CD4-positive, alpha-beta T cell treated with Interleukin-4 for 4 hours (primary cell): ENCODE data around the gene NRP1.

ENCODE experiments used
- DNase-seq: peaks from one replicate; pipeline ENCODE4 v3.0.0-alpha.2; 2020

Gene NRP1

DNA sequence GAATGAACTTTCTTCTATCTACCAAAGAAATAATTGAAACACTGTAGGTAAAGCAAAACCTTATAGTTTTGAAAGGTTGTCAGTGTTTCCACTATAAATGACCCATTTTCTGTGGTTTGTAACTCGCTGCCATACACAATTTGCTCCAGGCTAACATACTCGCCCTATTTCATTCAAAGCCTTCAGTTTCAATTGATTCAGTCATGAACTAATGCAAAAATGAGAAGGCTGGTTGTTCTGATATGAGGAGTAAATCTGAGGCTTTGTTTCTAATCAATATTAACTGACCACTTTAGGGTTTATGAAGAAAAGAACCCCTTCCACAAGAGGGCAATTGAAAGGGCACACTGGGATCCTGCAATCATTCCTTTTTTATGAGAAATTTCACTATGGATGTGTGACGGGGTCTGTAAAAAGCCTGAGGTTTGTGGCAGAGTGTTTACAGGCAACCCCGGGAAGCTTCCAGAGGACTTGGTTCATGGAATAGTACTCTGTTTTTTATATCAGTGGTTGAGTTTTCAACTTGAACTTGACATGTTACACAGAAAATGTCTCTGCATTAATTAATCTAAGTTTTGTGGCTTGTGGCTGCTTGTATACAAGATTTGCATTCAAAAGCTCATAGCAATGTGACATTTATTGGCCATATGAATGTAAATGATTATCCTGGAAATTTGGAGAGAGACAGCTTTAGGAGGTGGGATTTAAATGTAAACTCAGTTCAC lies 133.2 kb downstream of the NRP1 start:
- no peak for DNase-seq

DNA sequence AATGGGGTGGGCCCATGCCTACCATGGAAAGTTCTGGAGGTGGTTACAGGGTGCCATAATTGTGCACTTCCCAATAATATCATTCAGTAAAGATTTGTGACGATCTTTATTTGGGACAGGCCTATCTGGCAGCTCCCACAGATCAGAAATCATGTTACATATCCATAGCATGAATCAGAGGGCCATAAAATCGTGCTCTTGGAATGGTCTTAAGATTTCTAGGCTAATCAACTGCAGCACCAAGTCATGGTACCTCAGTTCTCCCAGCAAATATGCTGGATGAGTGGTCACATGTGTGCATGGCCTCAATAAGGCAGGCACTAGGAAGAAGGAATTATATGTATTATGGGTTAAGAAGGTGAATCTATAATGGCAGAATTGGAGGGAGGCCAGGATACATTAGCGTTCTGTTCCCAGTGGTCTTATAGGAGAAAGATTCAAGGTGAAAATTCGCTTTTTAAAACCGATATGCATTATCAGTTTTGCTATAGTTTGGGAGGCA lies 134.7 kb downstream of the NRP1 start:
- no peak for DNase-seq

DNA sequence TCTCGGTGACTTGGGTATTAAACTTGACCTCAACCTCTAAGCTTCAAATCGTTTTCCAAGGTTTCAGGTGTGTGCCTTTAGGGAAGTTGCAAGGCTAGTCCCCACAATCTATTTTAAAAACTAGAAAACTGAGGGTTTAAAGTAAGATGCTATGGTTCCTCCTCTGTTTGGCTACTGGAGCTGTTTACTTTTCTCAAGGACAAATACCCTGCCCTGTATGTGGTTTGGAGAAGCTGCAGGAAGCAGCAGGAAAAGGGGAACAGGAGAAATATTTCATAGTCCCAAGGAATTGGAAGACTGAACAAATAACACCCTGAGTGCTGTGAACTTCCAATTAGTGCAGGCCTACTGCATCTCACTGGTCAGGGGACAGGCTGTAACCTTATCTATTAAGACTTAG lies 135.9 kb downstream of the NRP1 start:
- no peak for DNase-seq

DNA sequence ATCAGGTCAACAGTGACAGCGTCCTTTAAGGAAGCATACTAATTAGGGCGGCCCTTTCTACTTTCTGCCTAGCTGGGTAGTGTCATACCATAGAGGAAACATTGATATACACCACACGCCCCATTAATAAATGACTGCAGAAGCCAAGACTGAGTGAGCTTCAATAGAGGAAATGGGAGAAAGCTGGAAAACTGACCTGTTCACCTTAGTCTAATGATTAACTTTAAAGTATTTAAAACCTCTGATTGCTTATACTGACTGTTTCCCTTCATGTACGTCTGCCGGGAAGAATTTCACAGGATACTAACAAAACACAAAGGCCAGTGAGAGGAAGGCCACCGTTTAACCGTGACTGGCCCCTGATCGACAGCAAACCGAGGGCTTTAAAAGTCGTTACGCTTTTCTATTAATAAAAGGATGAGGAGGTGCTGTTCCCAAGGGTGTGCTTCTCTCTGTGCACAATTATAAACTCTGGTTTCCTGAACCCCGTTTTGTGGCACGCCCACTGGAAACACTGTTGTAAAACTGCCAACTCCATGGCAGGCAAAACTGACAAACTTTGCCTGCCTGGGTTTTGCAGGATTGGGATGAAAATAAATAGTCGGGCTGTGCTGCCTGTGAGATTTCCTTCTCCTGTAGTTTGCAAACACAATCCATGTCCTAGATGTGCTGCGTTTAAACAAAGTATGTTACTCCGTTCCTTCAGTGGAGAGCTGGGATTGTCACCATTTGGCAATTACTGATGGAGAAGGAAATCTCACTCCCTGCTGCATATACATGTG lies 137.6 kb downstream of the NRP1 start:
- no peak for DNase-seq

DNA sequence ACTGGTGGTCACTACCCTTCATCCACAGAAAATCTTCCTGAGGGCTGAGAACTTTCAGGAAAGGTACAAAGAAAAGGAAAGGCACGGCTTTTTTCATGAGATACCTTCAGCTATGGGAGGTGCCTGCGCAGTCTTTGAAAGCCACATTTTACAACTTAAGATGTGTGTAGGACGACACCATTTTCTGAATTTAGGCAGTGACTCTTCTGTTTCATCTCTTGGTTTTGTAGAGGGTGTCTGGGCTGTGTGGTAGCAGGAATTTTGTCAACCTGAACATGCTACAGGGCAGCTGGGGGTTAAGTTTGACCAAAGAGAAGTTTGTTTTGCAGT lies 138.1 kb downstream of the NRP1 start:
- DNase-seq: no peak

DNA sequence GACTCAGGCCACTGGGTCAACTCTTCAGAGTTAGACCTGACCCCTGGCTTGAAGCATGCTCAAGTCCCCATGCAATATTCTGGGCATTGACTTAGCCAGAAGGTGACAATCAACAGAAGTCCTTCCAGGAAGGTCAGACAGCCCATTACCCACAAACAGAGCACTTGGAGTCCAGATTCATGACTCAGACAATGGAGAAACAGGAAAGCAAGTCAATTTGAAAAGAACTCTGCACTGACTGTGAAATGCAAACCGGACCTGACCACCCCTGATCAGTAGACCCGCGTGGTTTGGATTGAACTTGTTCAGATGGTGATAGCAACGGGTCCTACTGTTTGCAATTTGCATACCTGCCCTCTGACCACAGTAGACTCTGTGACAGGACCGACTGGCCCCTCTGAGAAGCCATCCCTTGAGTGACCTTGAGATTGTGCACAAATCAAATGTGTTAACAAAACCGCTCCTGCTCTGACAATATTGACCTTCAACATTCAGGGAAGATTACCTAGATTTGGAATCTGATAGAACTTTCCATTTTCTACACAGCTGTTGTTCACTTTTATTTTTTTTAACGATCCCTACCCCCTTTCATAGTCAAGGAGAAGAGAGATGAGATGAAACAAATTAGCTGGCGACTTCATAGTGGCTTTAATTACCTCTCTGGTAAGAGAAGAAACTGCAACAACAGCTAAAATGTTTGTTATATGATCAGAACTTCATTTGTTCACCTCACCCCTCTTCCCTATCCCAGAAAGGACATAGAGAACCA lies 138.7 kb downstream of the NRP1 start:
- no peak for DNase-seq

DNA sequence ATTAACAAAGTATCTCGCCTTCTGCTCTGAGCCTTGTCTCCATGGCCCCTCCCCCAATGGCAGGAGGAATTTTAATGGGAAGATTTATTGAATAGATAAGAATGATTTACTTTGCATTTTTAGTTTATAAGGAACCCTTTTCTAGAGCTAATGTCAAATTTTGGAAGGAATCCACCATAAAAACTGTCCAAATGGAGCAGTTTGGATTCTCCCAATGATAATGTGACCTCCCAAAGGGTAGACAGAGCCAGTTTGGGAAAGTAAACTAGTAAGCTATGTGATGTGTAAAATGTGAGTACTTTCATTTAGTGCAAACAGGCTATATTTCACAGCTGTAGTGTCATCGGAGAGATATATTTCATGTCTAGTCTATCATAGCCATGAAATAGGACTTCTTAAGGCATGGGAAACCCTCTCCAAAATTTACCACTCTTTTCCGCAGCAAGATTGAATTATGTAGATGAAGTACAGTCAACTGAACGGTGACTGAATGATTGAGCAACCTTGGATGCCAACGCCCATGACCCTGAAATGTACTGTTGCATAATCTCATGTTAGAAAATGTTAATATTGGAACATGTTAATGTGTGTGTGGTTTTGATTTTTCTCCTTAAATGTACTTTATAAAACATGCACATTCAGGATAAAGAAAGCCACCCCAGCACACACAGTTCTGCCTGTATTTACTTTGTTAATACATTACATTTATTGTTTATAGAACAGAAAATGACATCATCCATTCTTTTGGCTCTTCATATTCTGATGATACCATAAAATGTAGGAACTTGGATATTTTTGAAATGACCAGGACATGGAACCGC lies 140.6 kb downstream of the NRP1 start:
- no peak for DNase-seq

DNA sequence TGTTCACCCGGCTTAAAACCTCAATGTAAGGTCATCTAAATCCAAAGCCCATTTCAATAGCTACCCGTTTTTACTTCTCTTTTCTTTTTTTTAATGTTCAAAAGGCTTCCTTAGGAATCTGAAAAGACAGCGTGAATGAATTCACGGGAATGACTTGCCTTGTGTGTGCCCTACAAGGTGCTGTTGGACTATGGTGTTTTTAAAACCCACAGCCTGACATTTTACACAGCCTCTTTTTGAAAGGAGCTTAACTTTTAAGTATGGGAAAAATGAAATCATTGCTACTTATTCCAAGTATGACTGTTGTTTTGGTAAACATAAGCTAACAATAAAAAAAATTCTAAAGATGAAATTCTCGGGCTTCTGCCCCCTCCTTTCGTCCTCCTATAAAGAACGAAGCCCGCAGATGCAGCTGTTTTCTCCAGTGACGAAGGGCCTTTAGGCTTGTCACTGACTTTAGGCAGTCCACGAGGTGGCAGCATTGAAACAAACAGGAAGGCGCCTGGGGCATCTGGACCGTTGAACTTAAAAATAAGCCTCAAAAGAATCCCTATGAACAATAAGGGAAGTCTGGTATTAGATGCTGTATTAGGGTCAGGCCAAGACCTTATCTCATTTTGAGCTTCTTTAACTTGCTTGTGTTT lies 141.3 kb downstream of the NRP1 start:
- peak; percentile 71 for DNase-seq

DNA sequence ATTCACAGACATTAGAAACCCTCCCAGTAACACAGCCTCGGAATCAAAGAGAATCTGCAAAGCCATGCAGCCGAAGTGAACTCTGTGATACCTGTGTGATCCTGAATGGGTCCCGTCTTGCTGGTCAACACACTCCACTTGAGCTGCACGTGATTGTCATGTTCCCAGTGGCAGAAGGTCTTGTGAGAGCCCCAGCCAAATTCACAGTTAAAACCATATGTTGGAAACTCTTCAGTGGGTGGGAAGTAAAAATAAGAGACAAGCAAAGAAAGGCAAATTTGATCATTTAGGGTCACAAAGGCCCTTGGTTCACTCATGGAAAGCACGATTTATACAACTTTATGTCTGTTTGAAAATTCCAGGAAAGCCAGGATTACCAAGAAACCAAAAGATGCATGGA lies 142.3 kb downstream of the NRP1 start:
- DNase-seq: no peak

DNA sequence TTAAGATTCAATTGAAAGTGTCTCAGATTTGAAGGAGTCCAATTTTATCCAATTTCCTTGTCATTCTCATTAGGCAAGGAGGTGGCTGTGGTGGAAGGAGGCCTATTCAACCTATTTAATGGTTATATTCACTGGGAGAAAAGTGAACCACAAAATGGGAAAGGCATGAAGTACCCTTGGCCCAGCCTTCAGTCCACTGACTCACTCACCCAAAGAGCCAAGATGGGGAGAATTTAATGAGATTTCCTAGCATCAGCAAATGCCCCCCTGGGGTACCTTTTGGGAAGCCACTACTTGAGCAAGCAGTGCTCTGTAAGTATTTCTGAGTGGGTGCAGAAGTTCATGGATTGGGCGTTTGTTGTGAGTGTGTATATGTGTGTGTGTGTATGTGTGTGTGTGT lies 144.1 kb downstream of the NRP1 start:
- DNase-seq: no peak

DNA sequence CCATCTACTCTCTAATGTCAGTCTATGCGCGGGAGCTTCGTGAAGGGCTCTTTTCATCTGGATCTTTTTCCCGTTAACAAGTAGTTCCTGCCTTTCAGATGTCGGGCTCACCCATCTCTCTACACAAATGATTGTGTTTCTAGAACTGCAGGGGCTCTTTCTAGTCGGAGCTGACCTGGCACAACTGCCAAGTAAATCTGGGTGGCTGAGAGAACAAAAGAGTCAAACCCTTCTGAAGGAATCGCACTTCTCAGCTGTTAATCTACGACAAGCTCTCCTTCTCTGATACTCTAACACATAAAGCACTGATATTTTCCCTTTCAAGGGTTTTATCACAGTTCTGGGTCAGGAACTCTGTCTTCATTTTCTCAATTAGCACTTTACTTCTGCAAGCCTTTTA lies 144.7 kb downstream of the NRP1 start:
- DNase-seq: no peak

DNA sequence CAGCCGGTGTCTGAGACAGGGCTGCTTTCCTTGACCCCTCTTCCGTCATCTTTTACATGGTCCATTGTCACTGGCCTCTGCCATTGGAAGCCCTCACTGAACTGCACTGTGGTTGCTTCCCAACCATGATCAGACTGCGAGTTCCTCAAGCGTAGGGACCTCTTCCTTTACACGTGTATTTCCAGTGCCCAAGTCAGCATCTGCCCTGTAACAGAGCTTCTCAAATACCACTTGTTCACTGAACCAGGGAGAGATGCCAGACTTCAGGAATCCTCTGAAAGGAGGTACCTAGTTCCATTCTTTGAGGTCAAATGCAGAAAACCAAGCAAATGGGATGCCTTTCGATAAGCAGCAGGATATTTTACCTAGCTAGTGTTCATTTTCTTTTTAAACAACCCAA lies 145.1 kb downstream of the NRP1 start:
- DNase-seq: no peak

DNA sequence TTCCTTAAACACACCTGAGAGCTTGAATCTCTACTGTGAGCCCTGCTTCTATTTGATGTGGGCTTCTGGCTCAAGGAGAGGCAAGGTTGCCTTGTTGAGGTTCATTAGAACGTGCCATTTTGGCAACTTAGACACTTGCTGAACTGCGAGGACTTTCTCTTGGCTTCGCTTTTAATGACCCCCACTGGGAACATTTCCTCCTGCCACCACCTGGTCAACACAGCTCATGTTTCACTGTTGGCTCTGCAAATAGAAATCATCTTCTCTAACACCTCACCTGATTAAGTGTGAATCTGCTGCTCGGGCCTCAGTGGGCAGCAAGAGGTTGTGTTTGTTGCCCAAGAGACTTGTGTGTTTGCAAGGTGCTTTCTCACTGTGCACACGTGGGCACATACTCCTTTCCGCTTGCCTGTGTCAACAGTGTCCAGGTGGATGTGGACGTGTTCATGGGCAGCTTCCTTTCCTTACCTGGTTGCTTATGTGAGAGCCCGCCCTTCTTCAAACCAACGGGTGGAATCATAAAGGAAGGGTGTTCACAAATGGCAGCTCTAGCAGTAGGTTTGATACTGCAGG lies 147.0 kb downstream of the NRP1 start:
- no peak for DNase-seq

DNA sequence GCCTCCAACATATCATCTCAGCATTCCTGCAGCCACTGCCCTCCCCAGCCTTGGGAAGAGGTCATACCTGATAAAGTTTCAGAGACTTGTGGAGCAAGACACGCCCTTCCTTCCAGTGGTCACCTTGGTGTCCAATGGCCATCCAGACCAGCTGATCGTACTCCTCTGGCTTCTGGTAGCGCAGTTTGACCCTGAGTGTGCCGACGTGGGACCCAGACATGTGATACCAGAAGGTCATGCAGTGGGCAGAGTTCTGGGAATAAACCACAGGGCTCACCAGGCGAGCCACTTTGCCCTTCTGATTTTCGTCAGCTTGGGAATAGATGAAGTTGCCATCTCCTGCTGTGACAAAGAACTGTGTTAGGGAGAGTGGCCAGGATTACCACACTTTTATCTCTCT lies 148.3 kb downstream of the NRP1 start:
- no peak for DNase-seq

DNA sequence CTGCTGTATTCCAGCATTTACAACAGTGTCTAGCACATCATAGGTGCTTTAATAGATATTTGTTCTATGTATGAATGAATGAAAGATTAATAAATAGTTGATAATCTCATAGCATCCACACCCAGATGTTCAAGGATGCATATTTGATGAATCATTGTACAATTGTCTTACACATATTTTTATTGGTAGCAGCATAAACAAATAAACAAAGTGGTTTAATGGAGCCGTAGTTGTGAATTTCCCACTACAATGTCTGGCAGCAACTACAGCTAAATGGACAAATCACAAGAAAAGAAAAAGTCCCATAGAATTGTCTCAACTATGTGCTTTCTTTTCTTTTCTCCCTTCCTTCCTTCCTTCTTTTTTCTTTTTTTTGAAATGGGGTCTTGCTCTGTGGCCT lies 150.8 kb downstream of the NRP1 start:
- no peak for DNase-seq

DNA sequence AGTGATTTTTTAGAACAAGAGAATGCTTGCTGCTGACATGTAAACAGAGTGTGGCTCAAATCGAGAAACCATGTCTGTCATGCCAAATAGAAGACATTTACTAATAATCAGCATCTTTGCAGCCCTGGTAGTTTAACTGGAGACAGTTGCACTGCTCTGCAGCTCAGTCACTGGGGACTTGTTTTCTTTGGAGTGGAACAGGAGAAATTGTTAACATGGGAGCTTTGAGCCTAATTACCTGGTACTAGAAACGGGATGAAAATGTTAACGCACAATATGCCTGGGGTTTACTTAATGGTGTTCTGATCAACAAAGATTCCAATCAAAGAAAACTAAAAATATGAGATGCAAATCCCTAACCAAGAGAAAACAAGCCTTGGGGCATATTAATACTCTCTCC lies 153.5 kb downstream of the NRP1 start:
- no peak for DNase-seq

DNA sequence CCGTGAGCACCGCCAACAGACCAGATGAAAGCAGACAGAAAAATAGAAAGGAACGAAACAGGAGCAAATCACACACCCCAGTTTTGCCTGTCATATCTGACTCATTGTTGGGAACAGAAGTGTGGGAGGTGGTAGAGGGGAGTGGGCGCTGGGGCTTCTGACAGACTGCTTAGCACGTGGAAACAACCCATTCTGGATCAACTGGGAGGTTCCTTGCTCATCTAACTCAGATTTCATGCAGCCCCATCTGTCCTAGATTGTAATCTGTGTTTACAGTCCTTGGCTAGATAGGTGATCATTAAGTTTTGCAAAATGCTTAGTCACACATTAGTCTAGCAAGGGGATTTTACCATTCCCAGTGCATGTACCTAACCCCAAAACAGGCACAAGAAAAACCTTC lies 154.1 kb downstream of the NRP1 start:
- no peak for DNase-seq

DNA sequence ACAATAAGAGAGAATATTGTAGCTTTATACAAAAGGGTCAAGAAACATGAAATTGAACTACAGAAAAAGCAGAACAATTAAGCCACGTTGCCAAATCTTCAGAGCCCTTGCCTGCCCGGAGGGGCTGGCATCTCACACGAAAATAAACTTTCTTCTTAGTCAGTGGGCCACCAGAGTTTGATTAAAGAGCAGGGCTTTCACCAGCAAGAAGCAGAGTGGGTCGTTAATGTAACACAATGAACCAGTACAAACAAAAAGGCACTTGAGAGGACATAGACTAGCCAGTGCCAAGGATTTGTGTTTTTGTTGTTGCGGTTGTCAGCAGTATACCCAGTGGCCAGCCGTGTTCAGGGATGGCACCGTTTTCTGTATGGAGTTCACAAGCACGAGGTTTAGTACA lies 155.4 kb downstream of the NRP1 start:
- no peak for DNase-seq

DNA sequence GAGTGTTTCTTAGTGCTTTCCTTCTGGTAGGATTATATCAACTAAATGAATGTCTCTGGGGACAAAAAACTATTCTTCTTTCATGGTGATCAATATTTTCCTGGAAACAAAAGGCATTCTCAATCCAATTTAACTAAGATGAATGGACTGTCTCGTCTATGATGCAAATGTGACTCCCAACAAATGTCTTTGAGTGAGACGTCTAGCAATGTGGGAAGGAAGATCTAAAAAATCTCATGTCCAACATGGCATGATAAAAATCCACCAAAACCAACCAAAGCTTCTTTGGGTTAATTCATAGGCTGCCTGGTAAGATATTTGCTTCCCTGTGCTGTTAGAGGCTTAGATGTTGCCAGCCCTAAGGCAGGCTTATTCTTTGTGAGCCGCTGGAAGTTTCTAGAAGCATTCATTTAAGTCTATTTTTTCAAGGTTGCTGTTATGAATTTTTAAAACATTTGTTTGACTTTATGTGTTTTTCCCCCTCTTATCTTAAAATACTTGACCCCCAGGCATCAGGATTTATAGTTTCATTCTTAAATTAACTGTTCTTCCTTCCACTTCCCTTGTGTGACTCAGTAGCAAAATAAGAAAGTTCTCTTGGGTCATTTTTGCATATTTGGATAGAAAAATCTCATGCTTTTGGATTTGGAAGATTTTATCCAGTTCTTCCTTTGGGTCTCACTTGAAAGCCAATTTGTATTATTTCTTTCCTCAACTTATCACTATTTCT lies 156.3 kb downstream of the NRP1 start:
- no peak for DNase-seq

DNA sequence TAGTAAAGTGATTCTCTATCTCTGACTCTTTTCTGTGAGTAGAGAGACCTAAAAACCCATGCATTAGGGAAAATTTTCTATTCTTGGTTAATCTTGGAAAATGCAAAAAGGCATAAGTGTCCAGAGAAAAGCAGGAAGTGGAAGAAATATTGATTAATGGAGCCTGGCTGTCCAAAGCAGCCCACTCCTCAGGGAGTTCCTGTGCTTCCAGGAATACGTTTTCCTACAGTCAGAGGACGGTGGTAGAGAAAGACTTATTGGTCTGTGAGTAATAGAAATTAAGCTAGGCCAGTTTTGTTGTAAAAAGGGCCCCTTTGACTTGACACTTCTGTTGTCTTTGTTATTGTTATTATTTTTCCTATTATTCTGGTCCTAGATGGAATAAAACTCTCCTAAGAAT lies 157.8 kb downstream of the NRP1 start:
- DNase-seq: no peak

DNA sequence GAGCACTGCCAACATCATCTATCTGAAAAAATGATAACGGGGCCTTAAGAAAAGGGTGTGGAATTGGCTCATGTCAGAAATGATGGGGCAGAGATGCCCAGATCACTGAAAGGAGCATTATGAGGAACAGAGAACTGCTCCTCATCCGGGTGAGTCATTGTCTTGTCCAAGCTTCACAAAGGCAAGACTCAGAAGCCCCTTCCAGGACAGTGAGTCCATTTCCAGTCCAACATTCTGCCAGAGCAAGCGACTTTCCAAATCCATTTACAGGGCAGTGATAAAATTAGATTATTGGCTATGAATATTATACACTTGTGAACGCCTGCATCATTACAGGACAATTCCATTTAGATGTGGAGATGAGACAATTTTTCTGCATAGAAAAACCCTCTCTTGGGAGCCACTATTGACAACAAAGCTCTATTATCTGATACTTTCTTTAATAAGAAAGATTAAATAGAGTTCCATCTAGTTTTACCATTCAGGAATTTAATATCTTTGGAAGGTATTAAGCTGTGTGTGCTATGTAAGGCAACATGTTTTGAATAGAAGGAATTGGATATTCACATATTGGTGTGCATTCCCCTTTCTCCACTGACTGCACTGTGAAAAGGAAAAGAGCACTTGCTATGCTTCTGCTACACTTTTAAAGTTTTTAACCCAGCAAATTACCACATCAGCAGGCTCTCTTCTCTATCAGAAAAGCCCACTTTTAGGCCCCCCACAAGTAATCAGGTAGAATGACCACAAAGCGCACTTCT lies 159.6 kb downstream of the NRP1 start:
- no peak for DNase-seq
